ENCODE measurements around the gene DLX4. TPM values are rescaled to one million over a fixed set of nuclear protein-coding genes. Genes with fewer than 3 reads are reported as not detected.
A peak's percentile ranks its signal among the peaks of the same experiment; 100 is the strongest.

DLX4 gene
- total and polyA plus RNA-seq, 7 experiments from 2014 or later = 0.34 to 1.6 (median 0.74) TPM; not detected in 2

DNA sequence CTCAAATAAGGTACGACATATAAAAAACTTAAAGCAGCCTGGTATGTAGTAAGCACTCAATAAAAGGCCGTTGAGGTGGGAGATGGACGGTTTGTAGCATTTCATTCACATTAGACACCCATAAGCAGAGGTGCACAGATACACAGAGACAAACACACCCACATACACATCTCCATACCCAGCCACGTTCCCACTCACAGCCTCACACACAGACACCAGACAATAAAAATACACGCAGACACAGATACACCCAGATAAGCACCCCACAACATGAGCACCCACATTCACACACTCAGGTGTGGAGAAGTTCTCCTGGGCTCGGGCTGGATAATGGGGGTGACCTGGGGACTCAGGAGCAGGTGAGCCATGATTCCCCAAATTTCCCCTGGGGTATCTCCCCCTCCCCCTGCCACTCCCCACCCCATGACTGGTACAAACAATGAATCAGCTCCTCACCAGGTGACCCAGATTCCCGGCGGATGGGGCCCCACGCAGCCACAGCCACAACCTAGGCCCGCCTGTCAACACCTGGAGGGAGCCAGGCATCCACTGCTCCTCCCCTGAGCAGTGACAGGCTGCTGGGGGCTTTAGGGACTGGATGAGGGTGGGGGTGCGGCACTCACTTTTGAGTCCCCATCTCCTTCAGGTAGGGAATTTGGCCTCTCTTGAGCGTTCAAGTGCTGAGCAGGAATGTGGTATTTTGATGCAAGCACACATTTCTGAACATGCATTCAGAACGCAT, 23.4 kb downstream of the DLX4 start:
- Mint-ChIP-seq H3K27ac (peak overlapping the region in 1 of 9 donors; percentile 3), H3K9me3 (peaks cover 0 to 7% (median 0%) of the 10 kb centered on the region in 11 donors), H3K4me1 (peaks cover 12 to 35% (median 28%) of the 10 kb centered on the region in 7 donors), H3K36me3 (peaks cover 0 to 6% (median 0%) of the 10 kb centered on the region in 5 donors), H3K27me3 (peaks cover 61 to 81% (median 65%) of the 10 kb centered on the region in 5 donors), H3K4me3 (peak overlapping the region; percentile 55 to 94 (median 76))
- no peak overlapping the region for H3K27ac ChIP-seq (ENCODE audit: low read depth, low read length)
- CTCF ChIA-PET = interaction anchor here (7.9 kb wide), 1 partner anchor 41 kb away, joined by 152 read pairs; no protein-coding TSS in a partner anchor
- POLR2A ChIA-PET = interaction anchor here (1.0 kb wide), 1 partner anchor 119 kb away, joined by 3 read pairs; no protein-coding TSS in a partner anchor
- no peak for DNase-seq
- H3K4me3 ChIP-seq (ENCODE audit: low read length) = no peak overlapping the region
- peaks cover 8 to 32% of the 10 kb centered on the region in 2 donors for H3K4me1 ChIP-seq (ENCODE audit: control insufficient read depth in 2 of 2, insufficient read depth in 2 of 2, low read length in 2 of 2)
- H3K27me3 ChIP-seq (ENCODE audit: control insufficient read depth in 2 of 2, insufficient read depth in 2 of 2, low read length in 2 of 2) = peaks cover 31 to 32% of the 10 kb centered on the region in 2 donors
- ATAC-seq = no peak
- H3K36me3 ChIP-seq (ENCODE audit: control insufficient read depth in 2 of 3, insufficient read depth in 3 of 3, low read length in 3 of 3) = no peaks in the 10 kb centered on the region
- peaks cover 0 to 6% (median 0%) of the 10 kb centered on the region in 3 experiments for H3K9me3 ChIP-seq (ENCODE audit: control insufficient read depth in 2 of 3, low read length in 3 of 3)
- intact Hi-C loops (cut with micrococcal nuclease) = no loop called here

DNA sequence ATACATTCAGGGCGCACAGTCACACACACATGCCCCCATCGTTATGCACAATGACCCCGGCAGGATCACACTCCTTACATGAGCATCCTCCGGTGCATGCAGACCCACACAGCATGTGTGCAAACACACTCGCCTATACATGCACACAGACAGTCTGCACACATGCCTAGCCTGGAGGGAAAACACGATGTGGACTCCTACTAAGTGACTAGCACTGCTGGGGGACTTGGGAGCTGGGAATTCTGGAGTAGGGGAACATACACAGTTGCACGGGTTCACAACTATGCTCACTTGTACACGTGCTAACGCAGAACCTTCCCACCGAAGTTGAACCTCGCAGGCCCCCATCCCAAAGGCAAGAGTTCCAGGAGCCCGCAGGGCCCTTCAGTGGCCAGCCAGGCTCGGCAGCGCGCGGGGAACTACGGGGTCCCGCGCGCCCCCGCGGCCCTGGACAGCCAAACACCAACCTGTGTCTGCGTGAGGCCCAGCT, 24.0 kb downstream of the DLX4 start:
- no peak overlapping the region for H3K27ac ChIP-seq (ENCODE audit: low read depth, low read length)
- peaks cover 31 to 32% of the 10 kb centered on the region in 2 donors for H3K27me3 ChIP-seq (ENCODE audit: control insufficient read depth in 2 of 2, insufficient read depth in 2 of 2, low read length in 2 of 2)
- H3K36me3 Mint-ChIP-seq = peaks cover 0 to 6% (median 0%) of the 10 kb centered on the region in 5 donors
- H3K9me3 Mint-ChIP-seq = peaks cover 0 to 7% (median 0%) of the 10 kb centered on the region in 11 donors
- H3K9me3 ChIP-seq (ENCODE audit: control insufficient read depth in 2 of 3, low read length in 3 of 3) = peaks cover 0 to 6% (median 0%) of the 10 kb centered on the region in 3 experiments
- H3K27ac Mint-ChIP-seq = no peak overlapping the region
- peak overlapping the region; percentile 55 for H3K4me3 ChIP-seq (ENCODE audit: low read length)
- intact Hi-C loops (cut with micrococcal nuclease) = loop anchor here in 1 of 2 donors (1.0 kb wide), 1 partner anchor 25 kb away; no protein-coding TSS in a partner anchor
- H3K4me1 ChIP-seq (ENCODE audit: control insufficient read depth in 2 of 2, insufficient read depth in 2 of 2, low read length in 2 of 2) = peaks cover 8 to 32% of the 10 kb centered on the region in 2 donors
- ChIA-PET POLR2A (interaction anchor here (0.5 to 1.0 kb wide), 3 partner anchors 14 to 651 kb away, joined by 3 to 4 read pairs (median 3); no protein-coding TSS in a partner anchor), CTCF (interaction anchor here (0.8 to 7.9 kb wide), 2 partner anchors 41 to 117 kb away, joined by 3 to 152 read pairs; no protein-coding TSS in a partner anchor)
- no peak for ATAC-seq
- no peak for DNase-seq
- peak overlapping the region; percentile 55 to 94 (median 76) for H3K4me3 Mint-ChIP-seq
- no peaks in the 10 kb centered on the region for H3K36me3 ChIP-seq (ENCODE audit: control insufficient read depth in 2 of 3, insufficient read depth in 3 of 3, low read length in 3 of 3)
- peaks cover 62 to 80% (median 63%) of the 10 kb centered on the region in 5 donors for H3K27me3 Mint-ChIP-seq
- peaks cover 12 to 35% (median 28%) of the 10 kb centered on the region in 7 donors for H3K4me1 Mint-ChIP-seq

DNA sequence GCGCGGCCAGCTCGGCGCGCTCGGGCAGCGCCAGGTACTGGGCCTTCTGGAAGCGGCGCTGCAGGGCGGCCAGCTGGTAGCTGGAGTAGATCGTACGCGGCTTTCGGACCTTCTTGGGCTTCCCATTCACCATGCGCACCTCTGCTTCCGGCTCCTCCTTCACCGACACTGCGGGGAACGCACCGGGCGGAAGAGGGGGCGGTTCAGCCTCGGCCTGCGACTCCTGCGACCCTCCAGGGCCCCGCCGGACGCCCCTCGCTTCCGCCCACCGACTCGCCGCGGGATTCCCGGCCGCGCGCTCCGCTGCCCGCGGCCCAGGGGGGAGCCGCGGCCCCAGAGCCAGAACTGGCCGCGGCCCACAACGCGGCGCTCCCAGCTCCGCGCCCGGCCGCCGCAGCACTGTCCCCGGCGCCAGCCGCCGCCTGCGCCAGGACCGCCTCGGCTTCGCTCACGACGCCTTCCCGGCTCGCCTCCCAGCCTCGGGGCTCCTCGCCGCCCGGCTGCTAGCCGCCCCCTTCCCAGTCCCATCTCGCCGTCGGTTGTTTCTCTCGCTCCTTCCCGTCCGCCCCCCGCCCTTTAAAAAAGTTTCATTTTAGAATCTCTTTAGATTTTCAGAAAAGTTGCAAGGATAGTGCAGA, 24.6 kb downstream of the DLX4 start:
- Mint-ChIP-seq H3K9me3 (peaks cover 0 to 7% (median 0%) of the 10 kb centered on the region in 11 donors), H3K27ac (no peak overlapping the region), H3K36me3 (peaks cover 0 to 6% (median 0%) of the 10 kb centered on the region in 5 donors), H3K4me1 (peaks cover 12 to 41% (median 31%) of the 10 kb centered on the region in 7 donors), H3K27me3 (peaks cover 63 to 80% (median 65%) of the 10 kb centered on the region in 5 donors), H3K4me3 (peak overlapping the region; percentile 82 to 94 (median 87))
- ATAC-seq (peak; percentile 22), DNase-seq (peak in 3 of 9 donors; percentile 22 to 46 (median 29))
- intact Hi-C loops (cut with micrococcal nuclease) = loop anchor here (1.0 to 2.0 kb wide), 2 partner anchors 25 kb away; partner anchors contain the start of gene DLX4 (in 1 of the 2)
- Histone ChIP-seq H3K4me3 (ENCODE audit: low read length) (peak overlapping the region; percentile 55), H3K27ac (ENCODE audit: low read depth, low read length) (no peak overlapping the region), H3K36me3 (ENCODE audit: control insufficient read depth in 2 of 3, insufficient read depth in 3 of 3, low read length in 3 of 3) (no peaks in the 10 kb centered on the region), H3K27me3 (ENCODE audit: control insufficient read depth in 2 of 2, insufficient read depth in 2 of 2, low read length in 2 of 2) (peaks cover 31 to 34% of the 10 kb centered on the region in 2 donors), H3K9me3 (ENCODE audit: control insufficient read depth in 2 of 3, low read length in 3 of 3) (peaks cover 0 to 6% (median 0%) of the 10 kb centered on the region in 3 experiments), H3K4me1 (ENCODE audit: control insufficient read depth in 2 of 2, insufficient read depth in 2 of 2, low read length in 2 of 2) (peaks cover 10 to 32% of the 10 kb centered on the region in 2 donors)
- POLR2A ChIA-PET = interaction anchor here (0.5 to 1.0 kb wide), 4 partner anchors 15 to 651 kb away, joined by 3 to 7 read pairs (median 4); no protein-coding TSS in a partner anchor
- CTCF ChIA-PET = interaction anchor here (0.6 to 7.9 kb wide), 3 partner anchors 42 to 238 kb away, joined by 3 to 152 read pairs (median 3); no protein-coding TSS in a partner anchor

- ChIA-PET CTCF (interaction anchor here (0.6 to 7.9 kb wide), 4 partner anchors 38 to 239 kb away, joined by 3 to 152 read pairs (median 10); no protein-coding TSS in a partner anchor), POLR2A (interaction anchor here (0.9 kb wide), 1 partner anchor 24 kb away, joined by 7 read pairs; no protein-coding TSS in a partner anchor)
- H3K4me1 ChIP-seq (ENCODE audit: control insufficient read depth in 2 of 2, insufficient read depth in 2 of 2, low read length in 2 of 2) = peaks cover 11 to 32% of the 10 kb centered on the region in 2 donors
- Mint-ChIP-seq H3K36me3 (peaks cover 0 to 6% (median 0%) of the 10 kb centered on the region in 5 donors), H3K9me3 (peaks cover 0 to 7% (median 0%) of the 10 kb centered on the region in 11 donors), H3K4me1 (peaks cover 12 to 43% (median 32%) of the 10 kb centered on the region in 7 donors), H3K4me3 (peak overlapping the region; percentile 82 to 94 (median 87)), H3K27me3 (peaks cover 63 to 75% (median 65%) of the 10 kb centered on the region in 5 donors), H3K27ac (peak overlapping the region in 4 of 9 donors; percentile 5 to 82 (median 50))
- H3K36me3 ChIP-seq (ENCODE audit: control insufficient read depth in 2 of 3, insufficient read depth in 3 of 3, low read length in 3 of 3) = no peaks in the 10 kb centered on the region
- peaks cover 0 to 6% (median 0%) of the 10 kb centered on the region in 3 experiments for H3K9me3 ChIP-seq (ENCODE audit: control insufficient read depth in 2 of 3, low read length in 3 of 3)
- intact Hi-C loops (cut with micrococcal nuclease) = loop anchor here (2.0 to 5.0 kb wide), 2 partner anchors 26 to 287 kb away; partner anchors contain the start of genes DLX4 (in 1 of the 2) and SLC35B1 (in 1 of the 2)
- peak in 1 of 9 donors; percentile 15 for DNase-seq
- no peak overlapping the region for H3K27ac ChIP-seq (ENCODE audit: low read depth, low read length)
- no peak for ATAC-seq
- H3K4me3 ChIP-seq (ENCODE audit: low read length) = peak overlapping the region; percentile 55
- H3K27me3 ChIP-seq (ENCODE audit: control insufficient read depth in 2 of 2, insufficient read depth in 2 of 2, low read length in 2 of 2) = peaks cover 31 to 37% of the 10 kb centered on the region in 2 donors
Observed at GRCh38 chr17:49994085-49995054, 25.4 kb downstream of the DLX4 start.

DNA sequence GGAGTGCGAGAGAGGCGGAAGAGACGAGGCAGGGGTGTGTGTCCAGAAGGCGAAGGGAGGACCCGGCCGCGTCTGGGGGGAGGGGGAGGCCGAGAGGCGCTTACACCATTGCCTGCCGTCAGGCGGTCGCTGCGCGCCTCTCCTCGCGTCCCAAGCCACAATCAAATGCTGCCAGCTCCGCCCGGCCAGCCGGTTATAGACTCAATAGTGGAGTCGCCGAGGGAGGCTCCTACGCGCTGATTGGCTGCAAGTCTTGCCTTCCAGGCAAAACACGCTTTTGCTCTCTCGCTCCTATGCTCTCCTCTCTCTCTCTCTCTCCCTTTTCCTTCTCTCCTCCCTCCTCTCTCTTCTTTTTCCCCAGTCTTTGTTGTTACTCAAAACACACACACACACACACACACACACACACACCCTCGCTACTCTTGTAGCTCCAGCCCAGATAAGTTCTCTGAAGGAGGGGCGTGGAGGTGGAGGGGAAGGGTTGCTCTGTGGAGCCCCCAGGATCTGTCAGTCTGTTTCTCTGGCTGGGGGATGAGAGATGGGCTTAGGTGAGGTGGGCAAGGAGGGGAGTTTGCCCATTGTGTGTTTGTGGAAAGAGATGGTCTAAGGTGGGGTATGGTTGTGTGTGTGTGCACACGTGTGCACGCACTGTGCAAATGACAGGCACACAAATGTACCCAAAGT, 26.2 kb downstream of the DLX4 start, which contains the start of gene DLX3:
DLX3 (minus strand) TSS at position 170 of the 684 bp plus-strand sequence. CDS start 226 bp downstream, outside the sequence.
- POLR2A ChIA-PET = no interaction called here
- Histone ChIP-seq H3K27ac (ENCODE audit: low read depth, low read length) (no peak within 1 kb of the TSS), H3K4me1 (ENCODE audit: control insufficient read depth in 2 of 2, insufficient read depth in 2 of 2, low read length in 2 of 2) (peaks cover 11 to 32% of the 10 kb centered on the region in 2 donors), H3K27me3 (ENCODE audit: control insufficient read depth in 2 of 2, insufficient read depth in 2 of 2, low read length in 2 of 2) (peaks cover 31 to 37% of the 10 kb centered on the region in 2 donors), H3K9me3 (ENCODE audit: control insufficient read depth in 2 of 3, low read length in 3 of 3) (peaks cover 0 to 6% (median 0%) of the 10 kb centered on the region in 3 experiments), H3K4me3 (ENCODE audit: low read length) (peak within 1 kb of the TSS; percentile 55), H3K36me3 (ENCODE audit: control insufficient read depth in 2 of 3, insufficient read depth in 3 of 3, low read length in 3 of 3) (no peaks in the 10 kb centered on the region)
- intact Hi-C loops (cut with micrococcal nuclease) = loop anchor here (2.0 to 5.0 kb wide), 2 partner anchors 26 to 288 kb away; partner anchors contain the start of genes DLX4 (in 1 of the 2) and SLC35B1 (in 1 of the 2)
- Mint-ChIP-seq H3K4me3 (peak within 1 kb of the TSS; percentile 82 to 94 (median 87)), H3K4me1 (peaks cover 12 to 43% (median 32%) of the 10 kb centered on the region in 7 donors), H3K36me3 (peaks cover 0 to 6% (median 0%) of the 10 kb centered on the region in 5 donors), H3K27ac (peak within 1 kb of the TSS in 5 of 9 donors; percentile 5 to 82 (median 43)), H3K9me3 (peaks cover 0 to 7% (median 0%) of the 10 kb centered on the region in 11 donors), H3K27me3 (peaks cover 65 to 76% (median 70%) of the 10 kb centered on the region in 5 donors)
- no peak for ATAC-seq
- DNase-seq = no peak
- CTCF ChIA-PET = interaction anchor here (1.3 to 7.9 kb wide), 7 partner anchors 36 to 134 kb away, joined by 3 to 152 read pairs (median 16); no protein-coding TSS in a partner anchor

Measured in naive thymus-derived CD4-positive, alpha-beta T cell (primary cell).